Stimulated activated CD8-positive, alpha-beta memory T cell treated with anti-CD3 and anti-CD28 coated beads, Interleukin-15, amount 100 ng/mL, for 48 hours (primary cell): ENCODE results near the gene KPNA3.
A peak's percentile ranks its signal among the peaks of the same experiment; 100 is the strongest.
"Not testable (repeated sequence)": the region's sequence is repeated elsewhere in the genome, so short reads cannot be mapped to it uniquely, and the experiment has no call there.

ENCODE experiments used
- DNase-seq, 2 donors: peaks; one replicate each; pipeline ENCODE4 v3.0.0-alpha.2; 2020; ENCODE audit warnings: low read depth in 2 of 2

Gene KPNA3

GRCh38 chr13:49749848-49750247 lies 42.6 kb downstream of the KPNA3 start:
- no peak for DNase-seq

GRCh38 chr13:49746111-49746510 lies 46.4 kb downstream of the KPNA3 start:
- no peak for DNase-seq

DNA sequence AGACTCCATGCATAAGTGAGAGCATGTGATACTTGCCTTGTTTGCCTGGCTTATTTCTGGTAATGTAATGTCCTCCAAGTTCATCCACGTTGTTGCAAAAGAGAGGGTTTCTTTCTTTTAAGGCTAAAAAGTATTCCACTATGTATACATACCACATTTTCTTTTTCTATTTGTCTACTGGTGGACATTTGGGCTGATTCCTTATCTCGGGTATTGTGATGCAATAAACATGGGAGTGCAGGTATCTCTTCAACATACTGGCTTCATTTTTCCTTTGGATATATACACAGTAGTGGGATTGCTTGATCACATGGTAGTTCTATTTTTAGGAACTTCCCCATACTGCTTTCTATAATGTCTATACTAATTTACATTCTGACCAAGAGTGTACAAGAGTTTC lies 51.6 kb downstream of the KPNA3 start:
- no peak for DNase-seq

DNA sequence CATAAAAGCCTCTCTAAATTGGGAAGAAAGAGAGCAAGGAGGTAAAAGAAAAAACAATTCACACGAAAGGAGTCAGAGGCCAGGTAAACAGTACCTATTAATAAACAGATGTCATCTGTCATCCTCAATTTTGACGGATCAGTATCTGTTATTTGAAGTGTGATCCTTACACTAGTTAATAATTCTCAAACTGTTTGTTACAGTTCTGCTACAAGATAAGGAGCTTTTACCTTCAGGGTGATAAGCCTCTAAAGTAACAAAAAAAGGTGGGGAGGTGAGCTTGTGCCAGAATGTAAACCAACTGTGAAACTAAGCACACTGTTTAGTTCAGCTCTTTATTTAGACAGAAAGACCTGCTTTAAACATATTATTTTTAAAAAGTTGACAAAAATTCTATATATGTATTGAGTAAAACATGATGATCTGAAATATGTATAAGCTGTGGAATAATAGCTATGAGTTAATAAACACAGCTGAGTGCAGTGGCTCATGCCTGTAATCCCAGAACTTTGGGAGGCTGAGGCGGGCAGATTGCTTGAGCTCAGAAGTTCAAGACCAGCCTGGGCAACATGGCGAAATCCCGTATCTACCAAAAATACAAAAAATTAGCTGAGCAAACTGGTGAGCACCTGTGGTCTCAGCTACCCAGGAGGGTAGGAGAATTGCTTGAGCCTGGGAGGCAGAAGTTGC lies 52.8 kb downstream of the KPNA3 start:
- DNase-seq = no peak

DNA sequence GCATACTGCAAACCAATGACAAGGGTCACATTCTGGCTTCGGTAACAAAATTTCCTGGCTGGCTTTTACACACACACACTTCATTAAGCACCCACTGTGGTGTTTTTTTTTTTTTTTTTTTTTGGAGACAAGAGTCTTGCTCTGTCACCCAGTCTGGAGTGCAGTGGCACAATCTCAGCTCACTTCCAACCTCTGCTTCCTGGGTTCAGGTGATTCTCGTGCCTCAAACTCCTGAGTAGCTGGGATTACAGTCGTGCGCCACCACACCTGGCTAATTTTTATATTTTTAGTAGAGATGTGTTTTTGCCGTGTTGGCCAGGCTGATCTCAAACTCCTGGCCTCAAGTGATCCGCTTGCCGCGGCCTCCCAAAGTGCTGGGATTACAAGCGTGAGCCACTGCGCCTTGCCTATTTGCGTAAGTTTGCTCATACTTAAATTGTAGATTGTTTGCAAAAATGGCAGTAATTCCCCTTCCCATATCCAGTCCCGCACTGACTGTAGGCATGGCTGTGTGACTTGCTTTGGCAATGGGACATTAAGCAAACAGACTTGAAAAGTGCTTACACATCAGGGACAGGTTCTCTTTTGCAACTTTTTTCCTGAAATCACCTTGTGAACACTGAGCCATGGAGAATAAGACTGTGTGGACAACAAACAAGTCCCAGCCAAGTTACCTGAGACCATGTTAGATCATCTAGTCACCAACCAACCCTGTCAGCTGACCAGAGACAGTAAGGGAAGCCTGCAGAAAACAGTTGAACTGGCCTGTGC lies 59.1 kb downstream of the KPNA3 start:
- no peak for DNase-seq

GRCh38 chr13:49731766-49732165 lies 60.7 kb downstream of the KPNA3 start:
- DNase-seq = no peak

GRCh38 chr13:49716615-49717014 lies 75.9 kb downstream of the KPNA3 start:
- DNase-seq = no peak

- no peak for DNase-seq
Observed at GRCh38 chr13:49714757-49715156, 77.7 kb downstream of the KPNA3 start.

DNA sequence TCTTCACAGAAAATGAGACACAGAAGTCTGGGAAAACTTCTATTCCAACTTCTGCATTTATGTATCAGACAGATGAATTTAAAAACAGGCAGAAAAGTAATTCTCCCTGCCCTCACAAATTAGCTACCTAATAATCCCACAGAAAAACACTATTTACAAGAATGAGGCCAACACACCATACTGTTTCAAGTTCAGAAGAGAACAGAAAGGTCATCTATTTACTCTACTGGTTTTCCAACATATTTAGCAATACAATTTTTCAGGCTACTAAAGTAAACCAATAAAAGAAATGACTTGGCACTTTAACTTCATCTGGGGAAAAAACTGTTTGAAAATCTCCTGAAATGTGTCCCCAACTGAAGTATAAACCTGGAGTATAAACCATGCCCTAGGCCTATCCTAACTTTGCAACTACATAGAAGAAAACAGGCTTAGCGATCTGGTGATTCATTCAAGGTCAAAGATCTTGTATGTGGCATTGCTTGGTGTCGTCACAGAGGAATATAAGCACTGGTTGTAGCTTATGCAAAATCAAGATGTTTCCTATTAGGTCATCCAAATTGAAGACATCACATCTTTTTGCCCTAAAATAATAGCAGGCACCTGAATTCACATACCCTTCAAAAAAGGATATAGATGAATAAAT lies 81.1 kb downstream of the KPNA3 start:
- no peak for DNase-seq

DNA sequence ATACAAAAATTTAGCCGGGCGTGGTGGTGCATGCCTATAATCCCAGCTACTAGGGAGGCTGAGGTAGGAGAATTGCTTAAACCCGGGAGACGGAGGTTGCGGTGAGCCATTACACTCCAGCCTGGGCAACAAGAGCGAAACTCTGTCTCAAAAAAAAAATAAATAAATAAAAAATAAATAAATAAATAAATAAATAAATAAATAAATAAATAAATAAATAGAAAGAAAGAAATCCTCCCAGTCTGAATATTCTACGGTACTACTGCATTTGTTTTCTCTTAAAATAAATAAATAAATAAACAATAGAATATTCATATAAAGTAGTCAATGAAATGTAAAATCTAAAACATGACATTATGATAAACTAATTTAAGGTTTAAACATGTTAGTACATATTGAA lies 88.2 kb downstream of the KPNA3 start:
- not testable (repeated sequence) for DNase-seq

GRCh38 chr13:49701491-49701890 lies 91.0 kb downstream of the KPNA3 start:
- no peak for DNase-seq

DNA sequence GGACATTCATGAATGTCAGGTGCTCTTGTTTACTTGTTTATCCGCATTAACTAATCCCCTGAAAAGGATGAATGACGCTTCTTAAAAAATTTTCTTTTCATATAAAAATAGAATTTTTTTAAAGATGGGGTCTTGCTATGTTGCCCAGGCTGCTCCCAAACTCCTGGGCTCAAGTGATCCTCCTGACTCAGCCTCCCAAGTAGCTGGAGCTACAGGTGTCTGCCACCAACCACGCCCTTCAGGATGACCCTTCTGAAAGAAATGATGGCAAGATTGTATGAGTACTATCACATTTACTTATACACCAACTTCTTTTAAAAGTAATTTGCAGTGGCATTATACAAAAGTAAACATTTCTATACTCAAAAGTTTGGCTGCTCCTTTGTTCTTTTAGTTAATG lies 95.0 kb downstream of the KPNA3 start:
- no peak for DNase-seq

GRCh38 chr13:49694446-49694845 lies 98.0 kb downstream of the KPNA3 start:
- DNase-seq = no peak

- DNase-seq = no peak
Observed at GRCh38 chr13:49693877-49694276, 98.6 kb downstream of the KPNA3 start.

DNA sequence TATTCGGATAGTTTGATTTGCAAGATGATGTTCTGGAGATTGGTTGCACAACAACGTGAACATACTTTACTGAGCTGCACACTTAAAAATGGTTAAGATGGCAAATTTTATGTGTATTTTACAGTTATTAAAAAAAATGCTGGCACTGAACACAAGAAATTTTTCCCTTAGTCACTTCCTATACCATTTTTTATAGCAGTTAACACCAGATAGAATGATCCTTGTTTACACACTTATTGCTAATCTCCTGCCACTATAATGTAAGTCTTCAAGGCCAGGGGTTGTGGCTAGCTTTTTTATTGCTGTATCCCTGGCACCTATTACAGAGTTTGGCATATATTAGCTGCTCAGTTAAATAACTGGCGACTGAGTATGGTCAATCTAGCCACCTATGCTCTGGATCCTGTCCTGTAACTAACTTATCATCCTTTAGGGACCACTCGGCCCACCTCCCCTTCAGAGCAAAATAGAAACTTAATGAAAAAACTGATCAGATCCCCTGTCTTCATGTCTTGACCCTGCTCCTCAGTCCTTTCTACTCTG lies 99.2 kb downstream of the KPNA3 start:
- DNase-seq = no peak

- peak; percentile 85 to 86 for DNase-seq
Observed at GRCh38 chr13:49690995-49691784, 101.3 kb downstream of the KPNA3 start, which contains the start of gene EBPL. EBPL (minus strand) TSS chr13:49691486; CDS start chr13:49691424, 62 bp downstream.

GRCh38 chr13:49690133-49690994 lies 102.1 kb downstream of the KPNA3 start:
- no peak for DNase-seq

- DNase-seq = no peak
Observed at GRCh38 chr13:49683489-49683888, 109.0 kb downstream of the KPNA3 start.

DNA sequence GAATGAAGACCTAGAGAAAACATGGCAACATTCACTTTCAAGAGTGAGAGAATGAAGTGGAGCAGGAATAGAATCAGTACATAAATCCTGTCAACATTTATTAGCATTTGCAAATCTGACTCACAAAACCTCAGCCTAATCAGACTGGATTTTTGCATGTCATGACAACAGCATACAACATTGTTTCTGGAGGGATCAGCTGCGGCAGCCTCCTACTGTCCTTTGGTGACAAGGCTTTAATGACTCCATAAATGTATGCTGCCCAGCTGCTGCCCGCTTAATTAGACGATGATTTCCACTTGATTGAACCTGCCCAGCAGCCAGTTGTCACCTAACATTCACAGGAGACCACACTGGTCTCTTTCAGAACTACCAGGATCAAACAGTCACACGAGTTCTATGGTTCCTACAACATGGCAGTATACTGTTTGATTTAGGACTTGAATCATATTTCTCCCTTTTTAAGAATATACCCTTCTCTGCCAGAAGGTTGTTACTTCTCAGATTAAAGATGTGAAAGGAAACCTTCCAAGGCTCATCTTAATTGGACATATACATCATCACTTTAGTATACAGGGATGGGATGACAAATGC lies 110.5 kb downstream of the KPNA3 start:
- no peak for DNase-seq

GRCh38 chr13:49679246-49679645 lies 113.2 kb downstream of the KPNA3 start:
- no peak for DNase-seq
